K562 (cell line): Measurements from ENCODE around the gene RSRC1.

ENCODE experiments used
- BACH1 ChIP-seq: fragments of 200-800 bp; sonication (Bioruptor generic); IDR thresholded peaks from 2 replicates; pipeline ENCODE4 v1.6.1; 2016; ENCODE audit warnings: missing genetic modification characterization, missing compliant biosample characterization
- EP300 ChIP-seq: IDR thresholded peaks from 2 replicates; pipeline ENCODE4 v1.6.1; 2012; ENCODE audit warnings: low read length, improper control_type of control experiment
- FOXM1 ChIP-seq, 2 experiments: fragments of 450-650 bp in 1 of 2; sonication (generic) in 1 of 2; formaldehyde crosslinking in 1 of 2; IDR thresholded peaks; 2 replicates each; pipeline versions ENCODE4 v1.6.1 to v1.9.0; 2017 to 2022; ENCODE audit warnings: low read depth in 2 of 2, mild to moderate bottlenecking in 2 of 2, missing genetic modification reagents in 1 of 2, moderate library complexity in 1 of 2
- KDM5B ChIP-seq: fragments of 200-600 bp; sonication (generic); IDR thresholded peaks from 2 replicates; pipeline ENCODE4 v1.6.1; 2012; ENCODE audit warnings: low read depth, mild to moderate bottlenecking, moderate library complexity, low read length, control low read depth, inconsistent platforms; ENCODE audit not compliant: insufficient replicate concordance
- MAZ ChIP-seq, 2 experiments: fragments of 450-650 bp in 1 of 2; sonication (generic) in 1 of 2; formaldehyde crosslinking; IDR thresholded peaks in 1 of 2; conservative IDR thresholded peaks in 1 of 2; 2 replicates each; pipeline versions ENCODE4 v1.4.0 to v1.5.0; 2020; ENCODE audit warnings: mild to moderate bottlenecking in 1 of 2, missing genetic modification reagents in 1 of 2
- MIER1 ChIP-seq: fragments of 450-650 bp; IDR thresholded peaks from 2 replicates; pipeline ENCODE4 v1.6.1; 2016; ENCODE audit warnings: antibody characterized with exemption, mild to moderate bottlenecking, low read depth
- NR1H2 ChIP-seq: sonication (generic); formaldehyde crosslinking; IDR thresholded peaks from 2 replicates; pipeline ENCODE4 v1.4.0; 2020; ENCODE audit warnings: mild to moderate bottlenecking, missing genetic modification reagents
- POLR2A ChIP-seq: fragments of 450-650 bp; conservative IDR thresholded peaks from 2 replicates; pipeline ENCODE4 v1.6.1; 2016
- ZBTB7A ChIP-seq: IDR thresholded peaks from 2 replicates; pipeline ENCODE4 v1.6.1; 2011; ENCODE audit warnings: low read depth, mild to moderate bottlenecking, low read length, moderate library complexity, borderline replicate concordance; ENCODE audit not compliant: control insufficient read depth
- TF ChIP-seq, protein P1 (sequence below): fragments of 250-450 bp; sonication (Bioruptor Pico); IDR thresholded peaks from 2 replicates; pipeline ENCODE4 v1.5.1; 2021; ENCODE audit warnings: mild to moderate bottlenecking
- TF ChIP-seq, protein P2 (sequence below), 3 experiments: IDR thresholded peaks in 2 of 3; conservative IDR thresholded peaks in 1 of 3; 2 replicates each; pipeline ENCODE4 v1.5.1; 2011 to 2012; ENCODE audit warnings: low read length in 3 of 3, mild to moderate bottlenecking in 3 of 3, control low read depth in 2 of 3, improper control_type of control experiment in 1 of 3, inconsistent platforms in 1 of 3, low read depth in 1 of 3, mixed read lengths in 1 of 3, moderate library complexity in 1 of 3; ENCODE audit not compliant: insufficient read depth in 2 of 3
- TF ChIP-seq, protein P3 (sequence below), 2 experiments: fragments of 450-650 bp; formaldehyde crosslinking in 1 of 2; IDR thresholded peaks; 2 replicates each; pipeline versions ENCODE4 v1.4.0 to v1.6.1; 2014 to 2020; ENCODE audit warnings: mild to moderate bottlenecking in 2 of 2, borderline replicate concordance in 1 of 2, low read depth in 1 of 2

DNA sequence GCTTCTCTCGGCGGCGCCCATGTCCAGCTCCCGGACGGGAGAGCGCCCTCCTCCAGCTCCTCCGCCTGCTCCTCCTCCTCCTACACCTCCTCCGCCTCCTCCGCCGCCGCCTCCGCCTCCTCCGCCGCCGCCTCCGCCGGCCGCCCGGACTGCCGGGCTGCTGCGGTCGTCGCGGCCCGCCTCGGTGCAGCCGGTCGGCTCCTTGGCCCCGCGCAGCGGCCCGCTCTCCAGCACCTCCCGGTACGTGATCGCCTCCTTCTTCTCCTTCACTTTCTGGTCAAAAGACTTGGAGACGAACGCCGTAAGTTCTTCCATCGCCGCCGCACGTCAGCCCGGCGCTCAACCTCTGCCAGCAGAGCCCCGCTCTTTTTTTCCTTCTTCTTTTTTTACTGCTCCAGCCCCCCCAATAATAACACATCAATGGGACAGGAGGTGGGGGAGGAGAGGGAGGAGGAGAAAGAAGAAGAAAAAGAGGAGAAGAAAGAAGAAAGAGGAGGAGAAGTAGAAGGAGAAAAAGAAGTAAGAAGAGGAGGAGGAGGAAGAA, 4.1 kb upstream of the RSRC1 start:
- TF ChIP-seq EP300 = no peak
- peak in 1 of 2 experiments; percentile 62; a peak in 2 of 4 replicates for TF ChIP-seq MAZ (CRISPR knock-in tag; conservative IDR thresholded peaks at IDR 0.05 in 1 of 2, IDR thresholded peaks at IDR 0.05 in 1 of 2)
- no peak for TF ChIP-seq ZBTB7A
- TF ChIP-seq POLR2A = no peak
- no peak; the same call in none of the 2 replicates for TF ChIP-seq MIER1
- TF ChIP-seq KDM5B = peak; percentile 26
- no peak for TF ChIP-seq BACH1 (tag)
- TF ChIP-seq FOXM1 (IDR thresholded peaks at IDR 0.05; ENCODE audit: low read depth) = no peak
- TF ChIP-seq FOXM1 (CRISPR knock-in tag; IDR thresholded peaks at IDR 0.05; ENCODE audit: low read depth) = no peak
- TF ChIP-seq NR1H2 = no peak
- TF ChIP-seq, protein P1, sequence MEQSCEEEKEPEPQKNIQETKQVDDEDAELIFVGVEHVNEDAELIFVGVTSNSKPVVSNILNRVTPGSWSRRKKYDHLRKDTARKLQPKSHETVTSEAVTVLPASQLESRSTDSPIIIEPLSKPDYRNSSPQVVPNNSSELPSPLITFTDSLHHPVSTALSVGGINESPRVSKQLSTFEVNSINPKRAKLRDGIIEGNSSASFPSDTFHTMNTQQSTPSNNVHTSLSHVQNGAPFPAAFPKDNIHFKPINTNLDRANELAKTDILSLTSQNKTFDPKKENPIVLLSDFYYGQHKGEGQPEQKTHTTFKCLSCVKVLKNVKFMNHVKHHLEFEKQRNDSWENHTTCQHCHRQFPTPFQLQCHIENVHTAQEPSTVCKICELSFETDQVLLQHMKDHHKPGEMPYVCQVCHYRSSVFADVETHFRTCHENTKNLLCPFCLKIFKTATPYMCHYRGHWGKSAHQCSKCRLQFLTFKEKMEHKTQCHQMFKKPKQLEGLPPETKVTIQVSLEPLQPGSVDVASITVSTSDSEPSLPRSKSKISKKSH = no peak
- TF ChIP-seq, protein P2, sequence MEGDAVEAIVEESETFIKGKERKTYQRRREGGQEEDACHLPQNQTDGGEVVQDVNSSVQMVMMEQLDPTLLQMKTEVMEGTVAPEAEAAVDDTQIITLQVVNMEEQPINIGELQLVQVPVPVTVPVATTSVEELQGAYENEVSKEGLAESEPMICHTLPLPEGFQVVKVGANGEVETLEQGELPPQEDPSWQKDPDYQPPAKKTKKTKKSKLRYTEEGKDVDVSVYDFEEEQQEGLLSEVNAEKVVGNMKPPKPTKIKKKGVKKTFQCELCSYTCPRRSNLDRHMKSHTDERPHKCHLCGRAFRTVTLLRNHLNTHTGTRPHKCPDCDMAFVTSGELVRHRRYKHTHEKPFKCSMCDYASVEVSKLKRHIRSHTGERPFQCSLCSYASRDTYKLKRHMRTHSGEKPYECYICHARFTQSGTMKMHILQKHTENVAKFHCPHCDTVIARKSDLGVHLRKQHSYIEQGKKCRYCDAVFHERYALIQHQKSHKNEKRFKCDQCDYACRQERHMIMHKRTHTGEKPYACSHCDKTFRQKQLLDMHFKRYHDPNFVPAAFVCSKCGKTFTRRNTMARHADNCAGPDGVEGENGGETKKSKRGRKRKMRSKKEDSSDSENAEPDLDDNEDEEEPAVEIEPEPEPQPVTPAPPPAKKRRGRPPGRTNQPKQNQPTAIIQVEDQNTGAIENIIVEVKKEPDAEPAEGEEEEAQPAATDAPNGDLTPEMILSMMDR (IDR thresholded peaks at IDR 0.05 in 2 of 3, conservative IDR thresholded peaks at IDR 0.05 in 1 of 3; ENCODE audit: insufficient read depth in 2 of 3, low read depth in 1 of 3, low read length in 3 of 3) = no peak
- TF ChIP-seq, protein P3, sequence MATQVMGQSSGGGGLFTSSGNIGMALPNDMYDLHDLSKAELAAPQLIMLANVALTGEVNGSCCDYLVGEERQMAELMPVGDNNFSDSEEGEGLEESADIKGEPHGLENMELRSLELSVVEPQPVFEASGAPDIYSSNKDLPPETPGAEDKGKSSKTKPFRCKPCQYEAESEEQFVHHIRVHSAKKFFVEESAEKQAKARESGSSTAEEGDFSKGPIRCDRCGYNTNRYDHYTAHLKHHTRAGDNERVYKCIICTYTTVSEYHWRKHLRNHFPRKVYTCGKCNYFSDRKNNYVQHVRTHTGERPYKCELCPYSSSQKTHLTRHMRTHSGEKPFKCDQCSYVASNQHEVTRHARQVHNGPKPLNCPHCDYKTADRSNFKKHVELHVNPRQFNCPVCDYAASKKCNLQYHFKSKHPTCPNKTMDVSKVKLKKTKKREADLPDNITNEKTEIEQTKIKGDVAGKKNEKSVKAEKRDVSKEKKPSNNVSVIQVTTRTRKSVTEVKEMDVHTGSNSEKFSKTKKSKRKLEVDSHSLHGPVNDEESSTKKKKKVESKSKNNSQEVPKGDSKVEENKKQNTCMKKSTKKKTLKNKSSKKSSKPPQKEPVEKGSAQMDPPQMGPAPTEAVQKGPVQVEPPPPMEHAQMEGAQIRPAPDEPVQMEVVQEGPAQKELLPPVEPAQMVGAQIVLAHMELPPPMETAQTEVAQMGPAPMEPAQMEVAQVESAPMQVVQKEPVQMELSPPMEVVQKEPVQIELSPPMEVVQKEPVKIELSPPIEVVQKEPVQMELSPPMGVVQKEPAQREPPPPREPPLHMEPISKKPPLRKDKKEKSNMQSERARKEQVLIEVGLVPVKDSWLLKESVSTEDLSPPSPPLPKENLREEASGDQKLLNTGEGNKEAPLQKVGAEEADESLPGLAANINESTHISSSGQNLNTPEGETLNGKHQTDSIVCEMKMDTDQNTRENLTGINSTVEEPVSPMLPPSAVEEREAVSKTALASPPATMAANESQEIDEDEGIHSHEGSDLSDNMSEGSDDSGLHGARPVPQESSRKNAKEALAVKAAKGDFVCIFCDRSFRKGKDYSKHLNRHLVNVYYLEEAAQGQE (IDR thresholded peaks at IDR 0.05; ENCODE audit: borderline replicate concordance) = 0 out of 2 replicates have a peak, but pooled peaks have one; percentile 3
- TF ChIP-seq, protein P3 (CRISPR knock-in tag; IDR thresholded peaks at IDR 0.05; ENCODE audit: low read depth) = peak; percentile 49; the same call in 1 of the 2 replicates
